Prostate gland (tissue), 2 donors: ENCODE results near the gene ZNF496. TPM values are rescaled to one million over a fixed set of nuclear protein-coding genes. Genes with fewer than 3 reads are reported as not detected.

Experiments used
- DNase-seq: peaks from one replicate; pipeline ENCODE4 v3.0.0-alpha.2; 2019; ENCODE audit warnings: low spot score
- H3K27ac ChIP-seq, 2 donors: fragments of 200-600 bp; sonication (generic); 2 replicates each; pipeline ENCODE4 v1.5.1; 2017 to 2019
- H3K27me3 ChIP-seq: fragments of 200-600 bp; sonication (generic); replicated peaks from 2 replicates; pipeline ENCODE4 v1.5.1; 2019; ENCODE audit not compliant: insufficient read depth
- H3K36me3 ChIP-seq, 2 donors: fragments of 200-600 bp; sonication (generic); 1 replicate in 1 of 2; 2 replicates in 1 of 2; pipeline versions ENCODE4 v1.5.1 to v1.8.1; 2017 to 2019
- H3K4me1 ChIP-seq: fragments of 200-600 bp; sonication (generic); replicated peaks from 2 replicates; pipeline ENCODE4 v1.5.1; 2019
- H3K4me3 ChIP-seq, 2 donors: fragments of 200-600 bp; sonication (generic); 2 replicates each; pipeline ENCODE4 v1.5.1; 2017 to 2019
- H3K9me3 ChIP-seq: fragments of 200-600 bp; sonication (generic); 2 replicates; pipeline ENCODE4 v1.5.1; 2017
- CTCF ChIP-seq, 4 experiments: fragments of 200-600 bp in 2 of 4; fragments of 450-650 bp in 2 of 4; sonication (generic) in 2 of 4; IDR thresholded peaks; 1 replicate in 3 of 4; 2 replicates in 1 of 4; pipeline ENCODE4 v1.5.1; 2016 to 2019; ENCODE audit warnings: antibody characterized with exemption in 4 of 4, mild to moderate bottlenecking in 2 of 4, moderate library complexity in 2 of 4
- POLR2A ChIP-seq: fragments of 450-650 bp; IDR thresholded peaks from one replicate; pipeline ENCODE4 v1.6.1; 2016; ENCODE audit warnings: antibody characterized with exemption, mild to moderate bottlenecking
- POLR2AphosphoS5 ChIP-seq: sonication (generic); formaldehyde crosslinking; IDR thresholded peaks from one replicate; pipeline ENCODE4 v1.6.1; 2017; ENCODE audit warnings: antibody characterized with exemption
- WGBS: methylation state at CpG from one replicate; pipeline ENCODE4 v1.1.5; 2018; 5-methylcytosine and 5-hydroxymethylcytosine counted together
- intact Hi-C: fragments of 100-400 bp; cut with DNase I; formaldehyde crosslinking; loops from one replicate; pipeline ENCODE4 v1.14.2; 2022
- total RNA-seq, 2 donors: library from RNA; depleted of rRNA; stranded (reverse); fragments of >200 nt; gene quantifications; one replicate each; pipeline ENCODE4 v1.1.0, GENCODE V29; 2016

ZNF496 gene
- total RNA-seq, 2 donors from 2014 or later, result 32.1 to 68.2 TPM

GRCh38 chr1:247373721-247374141 lies 42.1 kb upstream of the ZNF496 start:
- WGBS, result 11% methylated on average over 26 of the region's 26 CpGs
- H3K27ac ChIP-seq, result no peak overlapping the region

GRCh38 chr1:247371801-247372259 lies 40.2 kb upstream of the ZNF496 start:
- WGBS, result 89% methylated on average over 16 of the region's 16 CpGs
- no peaks in the 10 kb centered on the region for H3K36me3 ChIP-seq
- H3K4me3 ChIP-seq, result no peak overlapping the region
- TF ChIP-seq POLR2AphosphoS5, result no peak
- TF ChIP-seq POLR2A, result no peak
- TF ChIP-seq CTCF (IDR thresholded peaks at IDR 0.05), result no peak
- intact Hi-C loops, result no loop called here
- H3K27me3 ChIP-seq, result no peaks in the 10 kb centered on the region
- DNase-seq, result no peak
- no peak overlapping the region for H3K27ac ChIP-seq
- H3K4me1 ChIP-seq, result no peaks in the 10 kb centered on the region
- no peaks in the 10 kb centered on the region for H3K9me3 ChIP-seq

More at GRCh38 chr1:247373721-247374141, 42.1 kb upstream of the ZNF496 start:
- H3K4me3 ChIP-seq, result peak overlapping the region in 1 of 2 donors; percentile 25
- intact Hi-C loops, result no loop called here
- no peaks in the 10 kb centered on the region for H3K4me1 ChIP-seq
- TF ChIP-seq POLR2A, result no peak
- peak in 2 of 4 experiments; percentile 12 to 47 for TF ChIP-seq CTCF (IDR thresholded peaks at IDR 0.05)
- no peaks in the 10 kb centered on the region for H3K36me3 ChIP-seq
- H3K9me3 ChIP-seq, result no peaks in the 10 kb centered on the region
- no peaks in the 10 kb centered on the region for H3K27me3 ChIP-seq
- no peak for DNase-seq

GRCh38 chr1:247370786-247371732 lies 39.4 kb upstream of the ZNF496 start:
- WGBS, result 85% methylated on average over 16 of the region's 16 CpGs
- no peak for TF ChIP-seq POLR2A
- TF ChIP-seq CTCF (IDR thresholded peaks at IDR 0.05), result no peak
- TF ChIP-seq POLR2AphosphoS5, result no peak
- intact Hi-C loops, result no loop called here
- Histone ChIP-seq H3K27ac (no peak overlapping the region), H3K9me3 (no peaks in the 10 kb centered on the region), H3K27me3 (no peaks in the 10 kb centered on the region), H3K4me3 (no peak overlapping the region), H3K4me1 (no peaks in the 10 kb centered on the region), H3K36me3 (no peaks in the 10 kb centered on the region)
- DNase-seq, result no peak

GRCh38 chr1:247368490-247369145 lies 37.0 kb upstream of the ZNF496 start:
- WGBS, result 38% methylated on average over 7 of the region's 7 CpGs
- no peak for DNase-seq
- intact Hi-C loops, result no loop called here
- Histone ChIP-seq H3K27me3 (no peaks in the 10 kb centered on the region), H3K36me3 (no peaks in the 10 kb centered on the region), H3K4me3 (no peak overlapping the region), H3K9me3 (no peaks in the 10 kb centered on the region), H3K27ac (no peak overlapping the region), H3K4me1 (no peaks in the 10 kb centered on the region)
- TF ChIP-seq POLR2A (no peak), CTCF (IDR thresholded peaks at IDR 0.05) (no peak), POLR2AphosphoS5 (no peak)
